HCT116 (cell line): ENCODE data around the gene EPHX1. TPM values are rescaled to one million over a fixed set of nuclear protein-coding genes. Genes with fewer than 3 reads are reported as not detected.
"Not testable (repeated sequence)": the region's sequence is repeated elsewhere in the genome, so short reads cannot be mapped to it uniquely, and the experiment has no call there.

Experiments
- ATAC-seq: fragments of 200-7000 bp; cut with Tn5 transposase; 2 replicates; pipeline ENCODE4 v1.9.1; 2020; ENCODE audit warnings: mild to moderate bottlenecking, moderate library complexity
- BruUV-seq: library from RNA; stranded (reverse); fragments of 400-500 nt; replicated peaks from 2 replicates; lab custom pipeline; 2021; lab: Mats Ljungman, UMichigan
- CTCF ChIA-PET: fragments of 300-600 bp; sonication (Branson Sonifier 250); formaldehyde crosslinking; loops from one replicate; lab custom pipeline; 2021; ENCODE audit warnings: antibody characterized with exemption; lab: Charles Lee
- POLR2A ChIA-PET: fragments of 300-600, 350-600 bp; sonication (Branson Sonifier 250); formaldehyde crosslinking; loops from one replicate; lab custom pipeline; 2021; ENCODE audit warnings: antibody characterized with exemption; lab: Charles Lee
- RAD21 ChIA-PET, 2 experiments: fragments of 300-600 bp; sonication (Branson Sonifier 250); formaldehyde crosslinking; loops; one replicate each; lab custom pipeline; 2023; ENCODE audit warnings: low total read pairs in 2 of 2; ENCODE audit not compliant: uncharacterized antibody in 2 of 2, unreplicated experiment in 2 of 2, low non-redundant PET in 1 of 2; lab: Charles Lee
- DNase-seq: peaks from one replicate; pipeline ENCODE4 v3.0.0-alpha.2; 2010; ENCODE audit warnings: low read depth, low spot score
- H2AFZ ChIP-seq: fragments of 200-600 bp; shearing (Covaris generic), sonication (generic); 2 replicates; pipeline ENCODE4 v1.6.1; 2017; ENCODE audit warnings: low read depth, mixed run types, mixed read lengths, antibody characterized with exemption, low read length; ENCODE audit not compliant: poor library complexity, severe bottlenecking
- H3K27ac ChIP-seq: 2 replicates; pipeline ENCODE4 v1.5.1; 2012; ENCODE audit warnings: low read depth, low read length
- H3K27me3 ChIP-seq: fragments of 200-600 bp; sonication (generic); 2 replicates; pipeline ENCODE4 v1.6.1; 2016; ENCODE audit warnings: mixed run types, low read length, mixed read lengths; ENCODE audit not compliant: insufficient read depth
- H3K36me3 ChIP-seq, 2 experiments: fragments of 200-500 bp in 1 of 2; fragments of 200-600 bp in 1 of 2; sonication (Bioruptor generic) in 1 of 2; sonication (generic) in 1 of 2; 2 replicates each; pipeline versions ENCODE4 v1.5.1 to v1.6.1; 2014 to 2016; ENCODE audit warnings: low read length in 2 of 2, inconsistent platforms in 1 of 2, mixed read lengths in 1 of 2, mixed run types in 1 of 2; ENCODE audit not compliant: insufficient read depth in 2 of 2, control insufficient read depth in 1 of 2
- H3K4me1 ChIP-seq, 2 experiments: fragments of 200-600 bp in 1 of 2; sonication (generic) in 1 of 2; 2 replicates each; pipeline versions ENCODE4 v1.5.1 to v1.6.1; 2012 to 2017; ENCODE audit warnings: low read length in 2 of 2, inconsistent platforms in 1 of 2, mild to moderate bottlenecking in 1 of 2, mixed read lengths in 1 of 2, mixed run types in 1 of 2, moderate library complexity in 1 of 2; ENCODE audit not compliant: insufficient read depth in 2 of 2, control insufficient read depth in 1 of 2
- H3K4me2 ChIP-seq: fragments of 200-600 bp; sonication (generic); 2 replicates; pipeline ENCODE4 v1.6.1; 2017; ENCODE audit warnings: mixed run types, low read length, mixed read lengths
- H3K4me3 ChIP-seq, 2 experiments: fragments of 200-600 bp in 1 of 2; sonication (generic) in 1 of 2; replicated peaks in 1 of 2; 2 replicates each; pipeline ENCODE4 v1.5.1; 2011 to 2016; ENCODE audit warnings: low read length in 2 of 2, control low read depth in 1 of 2, low read depth in 1 of 2, mild to moderate bottlenecking in 1 of 2, mixed read lengths in 1 of 2, mixed run types in 1 of 2
- H3K79me2 ChIP-seq: fragments of 200-600 bp; sonication (generic); 2 replicates; pipeline ENCODE4 v1.6.1; 2017; ENCODE audit warnings: mild to moderate bottlenecking, mixed run types, low read length, moderate library complexity, mixed read lengths; ENCODE audit not compliant: insufficient read depth
- H3K9ac ChIP-seq: fragments of 200-600 bp; sonication (generic); 2 replicates; pipeline ENCODE4 v1.6.1; 2016; ENCODE audit warnings: low read length, mixed read lengths
- H3K9me2 ChIP-seq: fragments of 200-600 bp; sonication (generic), shearing (Covaris generic); 2 replicates; pipeline ENCODE4 v1.6.1; 2017; ENCODE audit warnings: mixed run types, mild to moderate bottlenecking, moderate library complexity; ENCODE audit not compliant: insufficient read depth
- H3K9me3 ChIP-seq, 2 experiments: fragments of 200-500 bp in 1 of 2; fragments of 200-600 bp in 1 of 2; sonication (Bioruptor generic) in 1 of 2; sonication (generic) in 1 of 2; 2 replicates each; pipeline ENCODE4 v1.6.1; 2014 to 2017; ENCODE audit warnings: low read length in 2 of 2, mixed read lengths in 2 of 2, inconsistent platforms in 1 of 2, low read depth in 1 of 2, mild to moderate bottlenecking in 1 of 2, mixed run types in 1 of 2, moderate library complexity in 1 of 2; ENCODE audit not compliant: control insufficient read depth in 1 of 2, insufficient read depth in 1 of 2
- H4K20me1 ChIP-seq: fragments of 200-600 bp; sonication (generic), shearing (Covaris generic); 2 replicates; pipeline ENCODE4 v1.6.1; 2017; ENCODE audit warnings: mixed run types, mild to moderate bottlenecking, moderate library complexity; ENCODE audit not compliant: insufficient read depth
- EZH2 ChIP-seq: fragments of 200-600 bp; sonication (generic); IDR thresholded peaks from 2 replicates; pipeline ENCODE4 v1.6.1; 2017; ENCODE audit warnings: antibody characterized with exemption, mixed run types
- FOSL1 ChIP-seq: IDR thresholded peaks from 2 replicates; pipeline ENCODE4 v1.6.1; 2012; ENCODE audit warnings: low read depth
- JUND ChIP-seq: IDR thresholded peaks from 2 replicates; pipeline ENCODE4 v1.6.1; 2012
- POLR2A ChIP-seq: IDR thresholded peaks from 2 replicates; pipeline ENCODE4 v1.7.0; 2011; ENCODE audit warnings: borderline replicate concordance; ENCODE audit not compliant: insufficient read depth, insufficient read length; ENCODE audit errors: extremely low read depth
- SRF ChIP-seq: IDR thresholded peaks from 2 replicates; pipeline ENCODE4 v1.6.1; 2012; ENCODE audit warnings: low read depth
- intact Hi-C: fragments of 100-400 bp; cut with micrococcal nuclease; formaldehyde crosslinking; loops from 2 replicates; pipeline ENCODE4 v1.10.0; 2022
- total RNA-seq: library from RNA; stranded (reverse); gene quantifications from one replicate; pipeline ENCODE4 v1.2.1, GENCODE V29; 2021; ENCODE audit not compliant: unreplicated experiment
- TF ChIP-seq, protein P1 (sequence below), 3 experiments: fragments of 200-600 bp in 1 of 3; sonication (generic) in 1 of 3; IDR thresholded peaks in 2 of 3; conservative IDR thresholded peaks in 1 of 3; 2 replicates each; pipeline ENCODE4 v1.5.1; 2012 to 2017; ENCODE audit warnings: low read depth in 2 of 3, low read length in 2 of 3, antibody characterized with exemption in 1 of 3, borderline replicate concordance in 1 of 3, control low read depth in 1 of 3, mild to moderate bottlenecking in 1 of 3, mixed read lengths in 1 of 3, mixed run types in 1 of 3, moderate library complexity in 1 of 3; ENCODE audit not compliant: insufficient read depth in 1 of 3
- TF ChIP-seq, protein P2 (sequence below): IDR thresholded peaks from 2 replicates; pipeline ENCODE4 v1.6.1; 2012

The EPHX1 gene
- total RNA-seq, 1 experiment from 2014 or later, result 44.6 TPM

DNA sequence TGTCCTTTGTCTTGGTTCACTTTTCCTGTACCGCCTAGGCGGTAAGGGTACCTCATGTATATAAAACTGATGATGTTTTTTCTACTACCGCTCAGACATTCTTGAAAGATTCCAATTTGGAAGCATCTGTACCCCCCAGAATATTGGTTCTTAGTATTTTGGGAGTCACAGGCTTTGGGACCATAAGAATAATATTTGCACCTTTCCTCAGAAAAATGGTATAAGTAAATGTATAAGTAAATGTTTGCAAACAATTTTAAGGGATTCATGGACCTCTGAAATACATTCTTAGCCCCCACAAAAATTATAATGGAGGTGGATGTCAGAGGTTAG is 31.6 kb upstream of the EPHX1 start:
- no peak for DNase-seq
- ATAC-seq, result no peak
- Histone ChIP-seq H3K9ac (peak overlapping the region; percentile 95), H3K36me3 (peaks cover 6 to 15% of the 10 kb centered on the region in 2 experiments; a peak in 3 of 4 replicates), H3K4me3 (peak overlapping the region; percentile 87 to 95), H3K9me3 (no peaks in the 10 kb centered on the region), H2AFZ (no peak overlapping the region), H3K27me3 (no peaks in the 10 kb centered on the region), H3K4me1 (peaks cover 8 to 15% of the 10 kb centered on the region in 2 experiments; a peak in 3 of 4 replicates), H3K27ac (peak overlapping the region; percentile 82), H3K9me2 (no peaks in the 10 kb centered on the region), H3K4me2 (peak overlapping the region; percentile 83), H3K79me2 (peaks cover 57% of the 10 kb centered on the region), H4K20me1 (peaks cover 11% of the 10 kb centered on the region; the same call in 1 of the 2 replicates)
- ChIA-PET POLR2A (interaction anchor here (1.2 to 1.5 kb wide), 4 partner anchors 9 to 123 kb away, joined by 3 to 7 read pairs (median 4); partner anchors contain the start of genes EPHX1 and TMEM63A), CTCF (interaction anchor here (1.0 to 1.7 kb wide), 8 partner anchors 8 to 304 kb away, joined by 4 to 11 read pairs (median 6); no protein-coding TSS in a partner anchor), RAD21 (interaction anchor here in 1 of 2 experiments (1.3 to 1.7 kb wide), 3 partner anchors 105 to 303 kb away, joined by 4 to 5 read pairs (median 4); partner anchors contain the start of gene TMEM63A)
- intact Hi-C loops, result loop anchor here (10.0 kb wide), 1 partner anchor 106 kb away; the partner anchor contains the start of genes LEFTY1 and TMEM63A
- no peak for TF ChIP-seq POLR2A
- no peak for TF ChIP-seq JUND
- TF ChIP-seq SRF, result no peak
- TF ChIP-seq EZH2, result no peak
- TF ChIP-seq FOSL1, result no peak
- TF ChIP-seq, protein P1, sequence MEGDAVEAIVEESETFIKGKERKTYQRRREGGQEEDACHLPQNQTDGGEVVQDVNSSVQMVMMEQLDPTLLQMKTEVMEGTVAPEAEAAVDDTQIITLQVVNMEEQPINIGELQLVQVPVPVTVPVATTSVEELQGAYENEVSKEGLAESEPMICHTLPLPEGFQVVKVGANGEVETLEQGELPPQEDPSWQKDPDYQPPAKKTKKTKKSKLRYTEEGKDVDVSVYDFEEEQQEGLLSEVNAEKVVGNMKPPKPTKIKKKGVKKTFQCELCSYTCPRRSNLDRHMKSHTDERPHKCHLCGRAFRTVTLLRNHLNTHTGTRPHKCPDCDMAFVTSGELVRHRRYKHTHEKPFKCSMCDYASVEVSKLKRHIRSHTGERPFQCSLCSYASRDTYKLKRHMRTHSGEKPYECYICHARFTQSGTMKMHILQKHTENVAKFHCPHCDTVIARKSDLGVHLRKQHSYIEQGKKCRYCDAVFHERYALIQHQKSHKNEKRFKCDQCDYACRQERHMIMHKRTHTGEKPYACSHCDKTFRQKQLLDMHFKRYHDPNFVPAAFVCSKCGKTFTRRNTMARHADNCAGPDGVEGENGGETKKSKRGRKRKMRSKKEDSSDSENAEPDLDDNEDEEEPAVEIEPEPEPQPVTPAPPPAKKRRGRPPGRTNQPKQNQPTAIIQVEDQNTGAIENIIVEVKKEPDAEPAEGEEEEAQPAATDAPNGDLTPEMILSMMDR (IDR thresholded peaks at IDR 0.05 in 2 of 3, conservative IDR thresholded peaks at IDR 0.05 in 1 of 3; ENCODE audit: borderline replicate concordance in 1 of 3, insufficient read depth in 1 of 3, low read depth in 2 of 3, low read length in 2 of 3), result no peak
- TF ChIP-seq, protein P2, sequence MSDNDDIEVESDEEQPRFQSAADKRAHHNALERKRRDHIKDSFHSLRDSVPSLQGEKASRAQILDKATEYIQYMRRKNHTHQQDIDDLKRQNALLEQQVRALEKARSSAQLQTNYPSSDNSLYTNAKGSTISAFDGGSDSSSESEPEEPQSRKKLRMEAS, result 0 out of 2 replicates have a peak, but pooled peaks have one; percentile 22
- BruUV-seq, result no TSS peak

DNA sequence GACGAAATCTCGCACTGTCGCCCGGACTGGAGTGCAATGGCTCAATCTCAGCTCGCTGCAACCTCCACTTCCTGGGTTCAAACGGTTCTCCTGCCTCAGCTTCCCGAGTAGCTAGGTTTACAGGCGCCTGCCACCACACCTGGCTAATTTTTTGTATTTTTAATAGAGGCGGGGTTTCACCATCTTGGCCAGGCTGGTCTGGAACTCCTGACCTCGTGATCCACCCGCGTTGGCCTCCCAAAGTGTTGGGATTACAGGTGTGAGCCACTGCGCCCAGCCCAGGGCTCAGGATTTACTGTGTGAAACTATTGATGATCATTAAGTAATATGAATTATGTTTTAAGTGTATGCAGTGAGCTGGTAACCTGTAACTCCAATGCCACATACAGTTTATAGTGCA is 30.8 kb upstream of the EPHX1 start:
- Histone ChIP-seq H4K20me1 (peaks cover 17% of the 10 kb centered on the region), H3K9ac (peak overlapping the region; percentile 95), H3K4me1 (peaks cover 8 to 15% of the 10 kb centered on the region in 2 experiments; a peak in 3 of 4 replicates), H3K4me3 (peak overlapping the region; percentile 87 to 95), H3K4me2 (peak overlapping the region; percentile 83), H3K36me3 (peaks cover 13 to 23% of the 10 kb centered on the region in 2 experiments), H3K79me2 (peaks cover 66% of the 10 kb centered on the region)
- intact Hi-C loops, result loop anchor here (10.0 kb wide), 1 partner anchor 106 kb away; the partner anchor contains the start of genes LEFTY1 and TMEM63A
- H2AFZ ChIP-seq, H3K9me3 ChIP-seq, POLR2A ChIA-PET, DNase-seq, RAD21 ChIA-PET, CTCF ChIA-PET, H3K27ac ChIP-seq, BruUV-seq, H3K27me3 ChIP-seq, H3K9me2 ChIP-seq, ATAC-seq: not testable (repeated sequence)
